ENCODE data around the gene C5AR2. TPM values are rescaled to one million over a fixed set of nuclear protein-coding genes. Genes with fewer than 3 reads are reported as not detected.

C5AR2 gene
- total RNA-seq, 1 donor from 2014 or later = 18.3 TPM

DNA sequence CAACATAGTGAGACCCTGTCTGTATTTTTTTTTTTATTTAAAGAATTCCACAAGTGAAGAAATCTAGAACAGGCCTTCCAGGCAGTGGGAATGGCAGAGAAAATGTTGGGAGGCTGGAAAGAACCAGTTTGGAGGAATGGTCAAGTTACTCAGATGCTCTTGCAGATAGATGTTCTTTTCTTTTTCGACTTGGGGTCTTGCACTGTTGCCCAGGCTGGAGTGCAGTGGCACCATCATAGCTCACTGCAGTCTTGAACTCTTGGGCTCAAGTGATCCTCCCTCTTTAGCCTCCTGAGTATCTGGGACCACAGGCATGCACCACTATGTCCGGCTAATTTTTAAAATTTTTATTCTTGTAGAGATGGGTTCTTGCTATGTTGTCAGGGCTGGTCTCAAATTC lies 21.7 kb upstream of the C5AR2 start:
- H3K36me3 ChIP-seq = no peaks in the 10 kb centered on the region
- no peaks in the 10 kb centered on the region for H3K9me3 ChIP-seq
- peaks cover 3 to 19% of the 10 kb centered on the region in 2 donors for H3K4me1 ChIP-seq
- peak overlapping the region in 1 of 2 donors; percentile 38 for H3K4me3 ChIP-seq
- DNase-seq (ENCODE audit: low spot score in 2 of 2) = no peak
- intact Hi-C loops (cut with DNase I) = no loop called here
- peak overlapping the region in 1 of 2 donors; percentile 13 for H3K27ac ChIP-seq
- no peaks in the 10 kb centered on the region for H3K27me3 ChIP-seq
- TF ChIP-seq, protein P1, sequence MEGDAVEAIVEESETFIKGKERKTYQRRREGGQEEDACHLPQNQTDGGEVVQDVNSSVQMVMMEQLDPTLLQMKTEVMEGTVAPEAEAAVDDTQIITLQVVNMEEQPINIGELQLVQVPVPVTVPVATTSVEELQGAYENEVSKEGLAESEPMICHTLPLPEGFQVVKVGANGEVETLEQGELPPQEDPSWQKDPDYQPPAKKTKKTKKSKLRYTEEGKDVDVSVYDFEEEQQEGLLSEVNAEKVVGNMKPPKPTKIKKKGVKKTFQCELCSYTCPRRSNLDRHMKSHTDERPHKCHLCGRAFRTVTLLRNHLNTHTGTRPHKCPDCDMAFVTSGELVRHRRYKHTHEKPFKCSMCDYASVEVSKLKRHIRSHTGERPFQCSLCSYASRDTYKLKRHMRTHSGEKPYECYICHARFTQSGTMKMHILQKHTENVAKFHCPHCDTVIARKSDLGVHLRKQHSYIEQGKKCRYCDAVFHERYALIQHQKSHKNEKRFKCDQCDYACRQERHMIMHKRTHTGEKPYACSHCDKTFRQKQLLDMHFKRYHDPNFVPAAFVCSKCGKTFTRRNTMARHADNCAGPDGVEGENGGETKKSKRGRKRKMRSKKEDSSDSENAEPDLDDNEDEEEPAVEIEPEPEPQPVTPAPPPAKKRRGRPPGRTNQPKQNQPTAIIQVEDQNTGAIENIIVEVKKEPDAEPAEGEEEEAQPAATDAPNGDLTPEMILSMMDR (IDR thresholded peaks at IDR 0.05) = no peak

DNA sequence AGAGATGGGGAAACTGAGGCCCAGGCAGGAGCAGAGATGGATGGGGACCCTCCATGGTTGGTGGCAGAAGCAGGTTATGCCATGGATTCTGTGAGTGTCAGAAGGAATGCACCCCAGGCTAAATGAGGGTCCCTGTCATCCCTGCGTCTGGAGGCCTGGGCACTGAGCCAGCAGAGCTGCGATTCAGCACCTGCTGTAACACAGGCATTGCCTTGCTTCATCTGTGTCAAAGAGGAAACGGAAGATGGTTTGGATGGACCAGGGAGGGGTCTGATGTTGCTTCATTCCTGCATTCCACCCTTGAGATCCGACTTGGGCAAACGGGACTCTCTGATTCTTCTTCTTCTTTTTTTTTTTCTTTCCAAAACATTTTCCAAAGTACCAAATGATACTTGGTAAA lies 21.2 kb upstream of the C5AR2 start:
- TF ChIP-seq, protein P1 (IDR thresholded peaks at IDR 0.05) = no peak
- H3K4me1 ChIP-seq = peaks cover 3 to 18% of the 10 kb centered on the region in 2 donors
- H3K27ac ChIP-seq = no peak overlapping the region
- no peak for DNase-seq (ENCODE audit: low spot score in 2 of 2)
- no peaks in the 10 kb centered on the region for H3K9me3 ChIP-seq
- intact Hi-C loops (cut with DNase I) = no loop called here
- H3K4me3 ChIP-seq = peak overlapping the region in 1 of 2 donors; percentile 38
- no peaks in the 10 kb centered on the region for H3K27me3 ChIP-seq
- no peaks in the 10 kb centered on the region for H3K36me3 ChIP-seq

DNA sequence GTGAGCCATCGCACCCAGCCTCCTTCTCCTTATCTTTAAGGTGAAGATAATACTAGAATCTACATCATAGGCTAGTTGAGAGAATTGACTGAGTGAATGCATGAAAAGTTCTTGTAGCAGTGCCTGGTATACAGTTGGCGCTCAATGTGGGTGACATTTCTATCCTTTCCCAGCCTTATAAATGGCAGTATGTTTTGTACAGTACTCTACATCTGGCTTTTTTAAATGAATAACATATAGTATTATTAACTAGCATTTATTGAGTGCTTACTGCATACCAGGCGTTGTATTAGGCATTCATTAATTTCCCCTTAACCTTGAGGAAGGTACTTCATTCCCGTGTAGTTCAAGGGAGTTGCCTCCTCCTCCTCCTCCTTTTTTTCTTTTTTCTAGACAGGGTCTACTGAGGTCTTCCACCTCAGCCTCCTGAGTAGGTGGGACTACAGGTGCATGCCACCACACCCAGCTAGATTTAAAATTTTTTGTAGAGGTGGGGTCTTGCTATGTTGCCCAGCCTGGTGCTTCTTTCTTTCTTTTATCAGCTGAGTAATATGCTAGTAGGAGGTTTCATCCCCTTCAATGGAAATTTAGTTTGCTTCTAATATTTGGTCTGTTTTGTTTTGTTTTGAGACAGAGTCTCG lies 19.5 kb upstream of the C5AR2 start:
- intact Hi-C loops (cut with DNase I) = no loop called here
- Histone ChIP-seq H3K4me3 (peak overlapping the region in 1 of 2 donors; percentile 38), H3K27ac (no peak overlapping the region), H3K36me3 (no peaks in the 10 kb centered on the region), H3K9me3 (no peaks in the 10 kb centered on the region), H3K4me1 (peaks cover 3 to 13% of the 10 kb centered on the region in 2 donors), H3K27me3 (no peaks in the 10 kb centered on the region)
- no peak for DNase-seq (ENCODE audit: low spot score in 2 of 2)
- TF ChIP-seq, protein P1 (IDR thresholded peaks at IDR 0.05) = no peak

DNA sequence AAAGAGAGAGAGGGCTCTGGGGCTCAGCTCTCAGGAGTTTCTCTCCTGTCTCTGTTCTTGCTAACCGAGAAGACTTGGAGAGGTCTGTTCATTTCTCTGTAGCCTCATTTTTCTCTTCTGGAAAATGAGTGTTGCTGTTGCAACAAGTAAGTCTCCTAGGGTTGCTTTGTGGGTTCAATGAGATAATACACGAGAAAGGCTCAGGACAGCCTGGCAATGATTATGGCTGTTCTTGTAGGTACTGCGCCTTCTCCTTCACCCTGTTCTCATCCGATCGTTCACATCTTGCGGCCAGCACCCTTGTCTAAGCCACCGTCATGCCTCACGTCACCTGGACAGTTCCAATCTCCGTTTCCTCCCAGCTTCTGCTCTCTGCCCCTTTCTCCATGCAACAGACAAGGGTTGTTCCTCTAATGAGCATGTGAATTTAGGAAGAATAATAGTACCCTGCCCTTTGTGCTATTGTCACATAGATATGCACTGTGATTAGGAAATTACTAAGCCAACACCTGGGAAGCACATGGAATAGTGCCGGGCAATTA lies 18.1 kb upstream of the C5AR2 start:
- Histone ChIP-seq H3K4me3 (no peak overlapping the region), H3K9me3 (no peaks in the 10 kb centered on the region), H3K27me3 (no peaks in the 10 kb centered on the region), H3K4me1 (peaks cover 3 to 9% of the 10 kb centered on the region in 2 donors), H3K27ac (no peak overlapping the region), H3K36me3 (no peaks in the 10 kb centered on the region)
- TF ChIP-seq, protein P1 (IDR thresholded peaks at IDR 0.05) = no peak
- intact Hi-C loops (cut with DNase I) = no loop called here
- no peak for DNase-seq (ENCODE audit: low spot score in 2 of 2)

DNA sequence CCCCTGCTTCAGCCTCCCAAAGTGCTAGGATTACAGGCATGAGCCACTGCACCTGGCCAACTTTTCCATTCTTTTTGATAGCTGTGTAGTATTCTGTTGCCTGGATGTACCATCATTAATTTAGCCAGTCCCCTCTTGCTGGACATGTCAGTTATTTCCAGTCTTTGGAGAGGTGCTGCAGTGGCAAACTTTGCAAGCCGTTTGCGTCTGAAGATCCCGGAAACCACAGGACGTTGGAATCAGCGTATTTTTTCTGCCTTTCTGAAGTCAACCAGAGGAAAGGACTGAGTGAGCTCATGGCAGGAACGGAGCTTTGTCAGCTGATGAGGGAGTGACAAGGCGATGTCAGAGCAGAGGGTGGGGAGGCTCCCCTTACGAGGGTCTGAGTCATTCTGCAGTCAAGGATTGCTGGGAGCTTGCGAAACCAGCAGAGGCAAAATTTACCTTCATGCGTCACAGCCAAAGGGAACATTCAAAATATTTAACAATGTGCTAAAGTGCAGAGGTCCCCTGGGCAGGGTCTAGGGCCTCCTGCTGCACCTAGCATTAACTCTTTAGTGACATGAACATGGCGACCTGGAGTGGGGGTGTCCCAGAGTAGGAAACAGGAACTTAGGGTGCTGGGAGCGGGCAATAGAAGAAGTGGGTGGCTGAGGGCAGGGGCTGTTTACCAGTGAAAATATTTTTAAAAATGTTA lies 16.7 kb upstream of the C5AR2 start:
- H3K27ac ChIP-seq = peak overlapping the region in 1 of 2 donors; percentile 40
- H3K4me3 ChIP-seq = no peak overlapping the region
- peak; percentile 70 to 90 for DNase-seq (ENCODE audit: low spot score in 2 of 2)
- TF ChIP-seq, protein P1 (IDR thresholded peaks at IDR 0.05) = no peak
- intact Hi-C loops (cut with DNase I) = no loop called here
- no peaks in the 10 kb centered on the region for H3K9me3 ChIP-seq
- no peaks in the 10 kb centered on the region for H3K4me1 ChIP-seq
- peaks cover 0 to 3% of the 10 kb centered on the region in 2 donors for H3K36me3 ChIP-seq
- no peaks in the 10 kb centered on the region for H3K27me3 ChIP-seq

Data from ascending aorta (tissue), 2 donors.